Stimulated activated CD4-positive, alpha-beta T cell treated with anti-CD3 and anti-CD28 coated beads, Interleukin-4, amount 100 ng/mL, for 4 hours (primary cell): Measurements from ENCODE around the gene SMOC2.

ENCODE experiments used
- DNase-seq, 2 experiments: peaks; one replicate each; pipeline ENCODE4 v3.0.0-alpha.2; 2020

The SMOC2 gene

GRCh38 chr6:168494726-168495125 is 53.7 kb downstream of the SMOC2 start:
- DNase-seq, result no peak

- no peak for DNase-seq
Measured at GRCh38 chr6:168495133-168495532, 54.1 kb downstream of the SMOC2 start.

GRCh38 chr6:168495636-168496035 is 54.7 kb downstream of the SMOC2 start:
- no peak for DNase-seq

- no peak for DNase-seq
Measured at GRCh38 chr6:168496139-168496996, 55.4 kb downstream of the SMOC2 start.

GRCh38 chr6:168496997-168497331 is 56.0 kb downstream of the SMOC2 start:
- no peak for DNase-seq

- DNase-seq, result no peak
Measured at GRCh38 chr6:168497381-168497780, 56.4 kb downstream of the SMOC2 start.

GRCh38 chr6:168498161-168498843 is 57.3 kb downstream of the SMOC2 start:
- no peak for DNase-seq

GRCh38 chr6:168499045-168499650 is 58.2 kb downstream of the SMOC2 start:
- no peak for DNase-seq

GRCh38 chr6:168500519-168500918 is 59.5 kb downstream of the SMOC2 start:
- no peak for DNase-seq

GRCh38 chr6:168501561-168501960 is 60.6 kb downstream of the SMOC2 start:
- DNase-seq, result no peak

- no peak for DNase-seq
Measured at GRCh38 chr6:168504366-168504765, 63.4 kb downstream of the SMOC2 start.

GRCh38 chr6:168506460-168506859 is 65.5 kb downstream of the SMOC2 start:
- DNase-seq, result no peak

GRCh38 chr6:168507297-168507696 is 66.3 kb downstream of the SMOC2 start:
- no peak for DNase-seq

- DNase-seq, result no peak
Measured at GRCh38 chr6:168507730-168508129, 66.7 kb downstream of the SMOC2 start.

GRCh38 chr6:168508903-168509302 is 67.9 kb downstream of the SMOC2 start:
- DNase-seq, result no peak

- no peak for DNase-seq
Measured at GRCh38 chr6:168513766-168514165, 72.8 kb downstream of the SMOC2 start.

GRCh38 chr6:168514216-168514615 is 73.2 kb downstream of the SMOC2 start:
- no peak for DNase-seq

- no peak for DNase-seq
Measured at GRCh38 chr6:168515376-168515775, 74.4 kb downstream of the SMOC2 start.

GRCh38 chr6:168516944-168517741 is 76.2 kb downstream of the SMOC2 start:
- DNase-seq, result no peak

- no peak for DNase-seq
Measured at GRCh38 chr6:168517742-168518347, 76.9 kb downstream of the SMOC2 start.

- no peak for DNase-seq
Measured at GRCh38 chr6:168518348-168518745, 77.4 kb downstream of the SMOC2 start.

- no peak for DNase-seq
Measured at GRCh38 chr6:168518867-168519266, 77.9 kb downstream of the SMOC2 start.

- DNase-seq, result no peak
Measured at GRCh38 chr6:168520233-168520632, 79.2 kb downstream of the SMOC2 start.
